Stimulated activated CD8-positive, alpha-beta memory T cell treated with anti-CD3 and anti-CD28 coated beads, Interleukin-7, amount 100 ng/mL, for 1 hour (primary cell): Measurements from ENCODE around the gene LENG8.

Experiments
- DNase-seq, 2 donors: peaks; one replicate each; pipeline ENCODE4 v3.0.0-alpha.2; 2020; ENCODE audit warnings: low read depth in 2 of 2

Gene LENG8

DNA sequence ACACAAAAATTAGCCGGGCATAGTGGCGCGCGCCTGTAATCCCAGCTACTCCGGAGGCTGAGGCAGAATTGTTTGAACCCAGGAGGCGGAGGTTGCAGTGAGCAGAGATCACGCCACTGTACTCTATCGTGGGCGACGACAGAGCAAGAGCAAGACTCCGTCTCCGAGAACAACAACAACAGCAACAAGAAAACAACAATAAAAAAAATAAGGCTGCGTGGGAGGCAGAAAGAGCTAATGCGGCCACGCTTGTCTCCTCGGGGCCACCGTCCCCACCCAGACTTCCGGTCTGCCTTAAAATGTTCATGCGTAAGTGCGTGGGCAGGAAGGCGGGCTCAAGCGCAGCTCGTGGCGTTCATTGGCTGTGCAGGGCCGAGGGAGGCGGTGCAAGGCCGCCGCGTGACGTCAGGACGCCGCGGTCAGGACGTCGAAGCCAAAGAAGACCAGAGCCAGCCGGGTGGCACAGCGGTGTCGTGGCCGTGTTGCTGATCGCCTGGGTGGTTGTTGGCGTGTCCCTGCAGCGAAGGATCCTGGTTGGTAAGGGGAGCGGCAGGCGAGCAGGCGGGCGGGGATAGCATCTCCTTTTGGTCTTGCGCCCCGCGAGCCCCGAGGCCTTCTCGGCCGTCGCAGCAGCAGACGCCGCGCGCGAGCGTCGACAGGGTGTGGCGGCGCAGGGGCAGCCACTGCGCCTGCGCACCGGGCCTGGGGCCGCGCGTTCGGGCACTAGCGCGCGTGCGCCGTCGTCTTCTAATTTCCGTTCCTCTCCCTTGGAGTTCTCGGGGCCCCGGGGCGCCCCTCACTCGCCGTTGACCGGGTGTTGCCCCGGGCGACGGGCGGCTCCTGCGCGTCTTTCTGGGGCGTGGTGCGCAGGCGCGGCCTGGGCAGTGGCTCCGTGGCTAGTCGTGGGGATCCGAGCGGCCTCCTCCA, at the start of gene LENG8:
LENG8 (plus strand) TSS at position 426 of the 927 bp plus-strand sequence. CDS start 2,146 bp downstream, outside the sequence.
- peak; percentile 93 to 96 for DNase-seq

DNA sequence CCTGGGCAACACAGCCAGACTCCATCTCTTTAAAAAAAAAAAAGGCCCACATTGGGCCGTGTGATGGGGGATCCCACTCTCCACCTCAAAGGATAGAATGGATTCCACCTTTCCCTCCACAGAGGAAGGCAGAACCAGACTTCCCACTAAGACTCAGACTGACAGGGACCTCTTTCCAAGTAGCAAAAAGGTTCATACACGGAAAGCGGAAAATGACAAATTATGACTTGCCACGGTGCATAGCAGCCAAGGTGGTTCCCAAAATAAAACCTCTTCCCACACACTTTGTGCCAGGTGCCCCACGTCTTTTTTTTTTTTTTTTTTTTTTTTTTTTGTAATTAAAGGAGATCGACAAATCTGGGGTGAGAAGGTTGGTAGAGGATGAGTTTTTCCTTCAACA, 48.1 kb upstream of the LENG8 start:
- DNase-seq: no peak

DNA sequence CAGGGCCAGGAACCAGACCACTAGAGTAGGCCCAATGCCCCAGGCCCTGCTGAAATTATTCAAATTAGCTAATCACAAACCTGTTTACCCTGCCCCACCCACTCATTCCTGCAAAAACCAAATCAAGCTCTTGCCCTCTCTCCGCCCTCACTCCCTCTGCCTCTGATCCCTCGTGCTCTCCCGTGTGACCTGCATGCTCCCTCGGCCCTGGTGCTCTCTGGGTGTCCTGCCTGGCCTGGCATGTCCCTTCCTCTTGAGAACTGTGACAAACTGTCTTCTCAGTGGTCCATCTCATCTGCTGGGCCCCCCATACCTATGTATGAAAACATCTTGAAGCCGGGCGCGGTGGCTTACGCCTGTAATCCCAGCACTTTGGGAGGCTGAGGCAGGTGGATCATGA, 45.9 kb upstream of the LENG8 start:
- no peak for DNase-seq

DNA sequence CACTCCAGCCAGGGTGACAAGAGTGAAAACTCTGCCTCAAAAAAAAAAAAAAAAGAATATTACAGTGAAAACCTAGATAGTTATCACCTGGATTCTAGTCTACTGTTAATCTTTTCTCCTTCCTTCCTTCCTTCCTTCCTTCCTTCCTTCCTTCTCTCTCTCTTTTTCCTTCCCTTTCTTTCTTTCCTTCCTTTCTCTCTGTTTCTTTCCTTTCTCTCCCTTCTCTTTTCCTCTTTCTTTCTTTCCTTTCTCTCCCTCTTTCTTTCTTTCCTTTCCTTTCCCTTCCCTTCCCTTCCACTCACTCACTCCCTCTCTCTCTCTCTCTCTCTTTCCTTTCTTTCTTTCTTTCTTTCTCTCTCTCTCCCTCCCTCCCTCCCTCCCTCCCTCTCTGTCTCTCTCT, 43.4 kb upstream of the LENG8 start:
- no peak for DNase-seq

DNA sequence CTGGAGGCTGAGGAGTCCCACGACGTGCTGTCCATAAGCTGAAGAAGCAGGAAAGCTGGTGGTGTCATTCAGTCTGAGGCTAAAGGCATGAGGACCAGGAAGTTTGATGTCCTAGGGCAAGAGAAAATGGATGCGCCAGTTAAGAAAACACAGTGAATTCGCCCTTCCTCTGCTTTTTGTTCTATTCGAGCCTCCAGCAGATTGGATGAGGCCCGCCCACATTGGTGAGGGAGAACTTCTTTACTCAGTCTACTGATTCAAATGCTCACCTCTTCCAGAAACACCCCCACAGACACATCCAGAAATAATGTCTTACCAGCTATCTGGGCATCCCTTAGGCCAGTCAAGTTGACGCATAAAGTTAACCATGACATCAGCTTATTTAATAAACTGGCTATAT, 41.2 kb upstream of the LENG8 start:
- DNase-seq: no peak

DNA sequence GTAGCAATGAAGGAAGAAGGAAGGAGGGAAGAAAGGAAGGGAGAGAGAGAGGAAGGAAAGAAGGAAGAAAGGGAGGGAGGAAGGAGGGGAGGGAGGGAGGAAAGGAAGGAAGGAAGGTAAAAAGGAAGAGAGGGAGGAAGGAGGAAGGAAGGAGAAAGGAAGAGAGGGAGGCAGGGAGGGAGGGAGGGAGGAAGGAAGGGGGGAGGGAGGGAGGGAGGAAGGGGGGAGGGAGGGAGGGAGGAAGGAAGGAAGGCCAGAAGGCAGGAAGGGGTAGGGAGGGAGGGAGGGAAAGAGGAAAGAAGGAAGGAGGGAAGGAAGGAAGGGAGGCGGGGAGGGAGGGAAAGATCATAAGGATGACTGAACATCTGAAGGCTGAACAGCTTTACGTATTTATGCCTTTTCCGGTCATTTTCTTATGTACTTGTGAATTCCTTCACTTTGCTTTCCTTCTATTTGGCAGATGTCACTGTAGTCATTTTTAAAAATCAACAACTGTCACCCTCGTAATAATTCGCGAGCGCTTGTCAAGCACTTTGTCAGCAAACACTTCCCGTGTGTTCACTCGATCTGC, 40.5 kb upstream of the LENG8 start:
- DNase-seq: no peak

DNA sequence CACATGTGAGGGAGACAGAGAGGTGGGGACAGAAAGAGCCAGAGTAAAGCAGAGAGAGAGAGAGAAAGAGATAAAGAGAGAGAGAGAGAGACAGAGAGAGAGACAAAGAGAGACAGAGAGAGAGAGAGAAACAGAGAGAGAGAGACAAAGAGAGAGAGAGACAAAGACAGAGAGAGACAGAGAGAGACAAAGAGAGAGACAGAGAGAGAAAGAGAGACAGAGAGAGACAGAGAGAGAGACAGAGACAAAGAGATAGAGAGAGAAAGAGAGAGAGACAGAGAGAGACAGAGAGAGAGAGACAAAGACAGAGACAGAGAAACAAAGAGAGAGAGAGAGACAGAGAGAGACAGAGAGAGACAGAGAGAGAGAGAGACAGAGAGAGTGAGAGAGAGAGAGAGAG, 38.0 kb upstream of the LENG8 start:
- no peak for DNase-seq

DNA sequence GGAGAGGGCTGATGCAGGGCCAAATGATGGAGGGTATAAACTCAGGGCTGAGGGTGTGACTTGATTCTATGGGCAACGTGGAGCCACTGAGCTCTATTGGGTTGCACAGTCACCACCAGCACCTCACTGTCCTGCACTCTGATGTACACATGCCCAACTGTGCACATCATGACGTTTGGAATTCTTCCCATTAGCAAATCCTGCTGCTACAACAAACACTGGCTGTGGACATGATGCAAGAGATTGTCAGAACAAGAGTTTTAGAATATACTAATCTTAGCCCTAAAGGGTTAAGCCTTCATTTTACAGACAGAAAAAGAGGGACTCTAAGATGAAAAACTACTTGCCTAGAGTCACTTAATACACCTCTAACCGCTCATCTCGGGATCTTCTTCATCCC, 36.1 kb upstream of the LENG8 start:
- DNase-seq: no peak

DNA sequence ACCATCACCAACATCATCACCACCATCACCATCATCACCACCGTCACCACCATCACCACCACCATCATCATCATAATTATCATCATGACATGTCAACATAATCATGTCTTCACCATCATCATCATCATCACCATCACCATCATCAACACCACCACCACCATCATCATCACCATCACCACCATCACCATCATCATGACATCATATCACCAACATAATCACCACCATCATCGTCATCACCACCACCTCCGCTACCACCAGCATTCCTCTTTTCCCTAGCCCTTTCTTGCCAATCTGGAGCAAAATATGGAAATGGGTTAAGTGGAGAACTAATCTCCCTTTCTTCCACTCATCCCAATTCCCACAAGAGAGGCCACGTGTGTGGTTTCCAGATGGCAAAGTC, 34.8 kb upstream of the LENG8 start:
- DNase-seq: no peak

DNA sequence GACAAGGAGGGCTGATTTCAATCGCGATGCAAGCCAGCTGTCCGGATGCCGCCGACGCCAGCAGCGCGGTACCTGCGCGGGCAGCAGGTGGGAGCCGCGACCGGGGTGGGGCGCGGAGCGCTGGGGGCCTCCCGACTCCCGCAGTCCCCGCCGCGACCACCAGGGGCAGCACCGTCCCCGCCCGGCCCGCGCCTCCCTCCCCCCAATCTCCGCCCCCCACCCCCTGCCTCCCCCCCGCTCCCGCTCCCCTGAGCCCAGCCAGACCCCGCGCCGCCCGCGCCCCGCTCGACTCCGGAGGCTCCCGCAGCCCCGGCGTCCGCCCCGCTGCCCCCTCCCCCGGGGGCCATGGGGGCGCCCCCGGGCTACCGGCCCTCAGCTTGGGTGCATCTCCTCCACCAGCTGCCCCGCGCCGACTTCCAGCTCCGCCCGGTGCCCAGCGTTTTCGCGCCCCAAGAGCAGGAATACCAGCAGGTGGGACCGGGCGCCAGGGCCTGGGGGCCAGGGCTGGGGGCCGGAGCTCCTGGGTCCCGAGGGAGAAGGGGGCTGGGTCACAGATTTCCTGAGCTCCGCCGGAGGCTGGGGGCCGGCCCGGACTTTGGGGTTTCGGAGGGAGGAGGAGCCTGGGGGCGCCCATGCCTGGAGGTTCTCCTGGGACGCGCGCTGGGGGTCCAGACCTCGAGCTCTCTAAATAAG, 33.6 kb upstream of the LENG8 start, which contains the start of gene TTYH1:
TTYH1 (plus strand) TSS at position 257 of the 693 bp plus-strand sequence; CDS start at position 346, 89 bp downstream.
- DNase-seq: peak; percentile 12 to 23

DNA sequence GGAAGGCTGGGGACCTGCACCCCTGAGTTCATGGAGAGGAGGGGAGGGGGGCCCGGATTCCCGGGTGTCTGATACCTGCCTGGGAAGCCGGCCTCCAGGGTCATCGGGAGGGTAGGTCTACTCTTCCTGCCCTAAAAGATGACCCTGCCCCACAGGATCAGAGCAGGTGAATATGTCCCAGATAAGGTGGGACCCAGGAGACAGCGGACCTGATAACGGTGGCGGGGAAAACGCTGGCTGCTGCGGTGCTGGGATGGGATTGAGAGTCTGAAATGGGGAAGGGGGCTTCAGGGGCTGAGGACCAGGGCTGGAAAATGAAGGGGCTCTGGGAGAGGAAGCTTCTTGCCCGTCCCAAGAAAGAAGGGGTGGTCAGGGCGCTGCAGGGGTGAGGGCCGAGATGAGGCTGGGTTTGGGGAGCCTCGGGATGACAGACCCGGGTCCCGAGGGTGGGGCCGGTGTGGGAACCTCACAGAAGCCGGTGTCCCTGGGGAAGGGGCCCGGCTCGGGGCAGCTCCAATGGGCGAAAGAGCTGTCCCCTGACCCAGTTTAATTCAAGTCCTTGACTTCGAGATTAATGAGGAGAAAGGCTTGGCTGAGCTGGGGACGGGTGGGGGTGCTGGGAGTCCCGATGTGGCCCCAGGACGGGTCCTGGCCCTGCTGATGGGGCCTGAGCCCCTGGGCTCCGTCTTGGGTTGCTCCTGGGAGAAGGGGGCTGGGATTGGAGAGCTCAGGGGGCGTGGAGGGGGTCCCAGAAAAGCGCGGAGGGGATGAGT, 32.9 kb upstream of the LENG8 start:
- no peak for DNase-seq

DNA sequence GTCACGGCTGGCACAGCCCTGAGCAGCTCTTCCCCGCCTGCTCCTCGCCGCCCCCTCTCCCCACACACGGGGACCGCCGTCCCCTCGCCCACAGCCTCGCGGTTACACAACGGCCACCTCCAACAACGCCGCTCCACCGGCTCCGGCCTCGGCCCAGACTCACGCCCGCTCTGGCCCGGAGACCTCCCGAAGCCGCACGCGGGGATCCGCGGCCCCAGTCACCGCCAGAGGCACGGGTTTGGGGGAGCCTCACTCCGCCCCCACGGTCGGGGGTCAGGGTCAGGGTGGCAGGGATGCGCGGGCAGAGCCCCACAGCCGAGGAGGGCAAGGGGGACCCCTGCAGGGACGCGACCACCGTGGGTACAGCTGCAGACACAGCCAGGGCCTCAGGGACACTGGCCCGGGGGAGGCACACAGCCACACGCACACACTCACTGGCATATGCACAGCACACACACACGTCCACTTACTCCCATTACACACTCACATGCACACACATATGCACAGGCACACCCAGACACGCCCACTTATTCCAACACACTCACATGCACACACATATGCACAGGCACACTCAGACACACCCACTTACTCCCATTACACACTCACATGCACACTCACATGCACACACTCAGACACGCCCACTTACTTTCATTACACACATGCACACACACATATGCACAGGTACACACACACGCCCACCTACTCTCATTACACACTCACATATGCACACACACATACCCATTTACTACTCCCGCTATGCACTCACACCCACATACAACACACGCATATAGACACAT, 32.1 kb upstream of the LENG8 start:
- no peak for DNase-seq

DNA sequence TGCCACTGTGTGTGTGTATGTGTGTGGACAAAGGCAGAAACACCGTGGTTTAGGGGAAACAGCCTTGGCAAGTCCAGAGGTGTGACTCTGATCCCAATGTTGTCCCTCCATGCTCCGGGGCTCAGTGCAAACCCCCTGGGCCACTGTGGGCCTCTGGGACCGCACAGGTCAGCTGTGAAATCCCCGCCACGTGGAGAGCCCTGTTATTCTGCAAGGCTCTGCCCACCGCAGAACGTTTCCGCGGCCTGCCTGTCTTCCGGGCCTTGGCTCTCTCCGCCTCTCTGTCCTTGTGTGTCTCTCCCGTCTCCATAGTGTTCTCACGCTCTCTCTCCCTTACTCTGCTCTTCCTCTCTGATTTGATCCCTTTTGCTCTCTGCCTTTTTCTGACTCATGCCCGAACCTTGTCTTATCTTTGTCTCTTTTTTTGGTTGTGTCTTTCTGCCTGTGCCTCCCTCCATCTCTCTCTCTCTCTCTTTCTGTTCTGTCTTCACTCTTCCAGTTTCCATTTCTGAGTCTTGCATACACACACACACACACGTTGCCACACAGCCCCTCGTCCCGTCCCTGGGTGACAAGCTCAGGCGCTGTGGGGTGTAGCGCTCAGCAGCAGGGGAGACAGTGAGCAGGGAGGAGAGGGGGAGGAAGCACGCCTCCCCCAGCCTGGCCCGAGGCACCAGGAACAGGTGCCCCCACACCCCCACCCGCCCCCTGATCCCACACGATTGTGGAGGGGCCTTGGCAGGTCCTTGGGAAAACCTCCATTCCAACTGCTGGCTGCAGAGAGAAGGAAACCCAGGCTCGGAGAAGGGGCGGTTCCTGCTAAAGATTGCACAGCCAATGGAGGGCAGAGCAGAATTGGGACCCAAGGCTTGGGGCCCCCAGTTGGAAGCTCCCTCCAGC, 30.7 kb upstream of the LENG8 start:
- no peak for DNase-seq

DNA sequence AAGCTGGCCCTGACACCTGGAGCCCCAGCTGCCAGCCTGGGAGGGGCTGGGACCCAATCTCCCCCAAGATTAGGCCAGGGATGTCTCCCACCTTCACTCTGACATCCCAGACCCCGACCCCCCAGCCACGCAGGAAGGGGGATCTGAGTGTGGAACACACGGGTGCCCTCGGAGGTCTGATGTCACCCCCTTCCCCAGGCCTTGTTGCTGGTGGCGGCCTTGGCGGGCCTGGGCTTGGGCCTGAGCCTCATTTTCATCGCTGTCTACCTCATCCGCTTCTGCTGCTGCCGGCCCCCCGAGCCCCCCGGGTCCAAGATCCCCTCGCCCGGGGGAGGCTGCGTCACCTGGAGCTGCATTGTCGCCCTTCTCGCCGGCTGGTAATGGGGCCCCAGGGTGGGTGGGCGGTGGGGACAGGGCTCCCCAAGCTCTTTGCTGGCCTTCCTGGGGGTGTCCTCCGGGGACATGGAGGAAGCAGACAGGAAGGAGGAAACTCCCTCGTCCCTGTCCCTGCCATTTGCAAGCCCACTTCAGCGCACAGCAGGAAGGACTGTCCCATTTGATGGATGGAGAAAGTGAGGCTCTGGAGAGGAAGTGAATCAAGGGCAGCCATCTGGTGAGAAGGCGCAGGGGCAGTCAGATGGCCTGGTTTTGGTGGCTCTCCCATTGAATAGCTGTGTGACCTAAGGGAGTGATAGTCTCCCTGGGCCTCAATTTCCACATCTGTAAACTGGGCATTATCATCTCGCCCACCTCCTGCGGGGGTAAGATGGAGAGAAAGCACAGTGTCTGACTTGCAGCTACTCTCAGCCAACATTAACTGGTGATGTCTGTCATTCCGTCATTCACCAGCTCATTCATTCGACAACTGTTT, 29.8 kb upstream of the LENG8 start:
- no peak for DNase-seq

DNA sequence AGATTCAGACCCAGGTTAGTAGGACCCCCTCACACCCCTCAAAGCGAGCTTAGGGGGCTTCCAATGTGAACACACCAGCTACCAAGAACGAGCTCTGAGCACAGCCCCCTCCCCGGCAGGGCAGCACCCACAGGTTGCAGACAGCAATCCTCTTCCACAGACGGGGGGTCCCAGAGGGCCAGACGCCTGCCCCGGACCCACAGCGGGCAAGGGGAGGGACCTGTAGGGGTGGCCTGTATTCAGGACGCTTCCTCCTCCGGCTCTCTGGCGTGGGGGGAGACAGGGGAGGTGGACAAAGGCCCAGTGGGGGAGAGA, 29.0 kb upstream of the LENG8 start:
- no peak for DNase-seq

DNA sequence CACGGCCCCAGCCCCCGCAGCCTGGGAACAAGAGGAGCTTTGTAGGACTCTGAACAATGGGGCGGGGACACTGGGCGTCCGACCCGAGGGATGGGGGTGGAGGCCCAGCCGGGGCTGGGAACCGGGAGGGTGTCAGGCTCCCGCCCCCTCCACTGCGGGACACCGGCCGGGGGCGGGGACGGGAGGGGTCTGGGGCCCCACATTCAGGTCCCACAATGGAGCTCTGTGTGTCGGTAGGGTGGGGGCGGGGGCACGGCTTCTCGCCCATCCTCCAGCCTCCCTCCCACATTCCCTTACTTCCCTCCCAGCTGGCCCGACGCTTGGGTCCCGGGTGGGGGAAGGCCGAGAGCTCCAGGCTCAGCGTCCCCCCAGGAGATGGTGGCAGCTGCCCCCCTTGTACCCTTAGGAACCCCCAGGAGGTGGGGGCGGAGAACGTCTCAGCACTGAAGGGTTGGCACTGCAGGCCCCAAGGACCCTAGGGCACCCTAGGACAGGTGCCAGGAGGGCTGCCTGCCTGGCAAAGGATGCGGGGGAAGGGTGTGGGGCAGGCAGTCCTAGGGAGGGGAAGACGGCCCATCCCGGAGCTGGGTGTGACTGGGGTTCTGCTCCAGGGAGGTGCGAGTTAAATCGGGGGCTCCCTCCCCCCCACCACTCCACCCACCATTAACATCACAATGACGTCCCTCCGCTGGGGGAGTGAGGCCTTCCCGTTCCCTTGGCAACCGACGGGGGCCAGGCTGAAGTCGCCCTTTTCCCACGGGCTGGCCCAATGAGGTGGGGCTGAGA, 28.4 kb upstream of the LENG8 start:
- no peak for DNase-seq

DNA sequence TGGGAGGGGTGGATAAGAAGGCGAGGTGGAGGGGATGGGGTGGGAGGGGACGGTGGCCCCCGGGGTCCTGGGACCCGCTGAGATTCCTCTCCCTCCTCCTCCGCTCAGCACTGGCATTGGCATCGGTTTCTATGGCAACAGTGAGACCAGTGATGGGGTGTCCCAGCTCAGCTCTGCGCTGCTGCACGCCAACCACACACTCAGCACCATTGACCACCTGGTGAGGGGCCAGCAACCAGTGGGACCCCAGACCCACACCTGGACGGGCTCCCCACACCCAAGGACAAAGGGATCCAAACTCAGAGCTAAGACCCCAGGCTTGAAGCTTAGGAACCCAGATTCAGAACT, 27.9 kb upstream of the LENG8 start:
- no peak for DNase-seq

DNA sequence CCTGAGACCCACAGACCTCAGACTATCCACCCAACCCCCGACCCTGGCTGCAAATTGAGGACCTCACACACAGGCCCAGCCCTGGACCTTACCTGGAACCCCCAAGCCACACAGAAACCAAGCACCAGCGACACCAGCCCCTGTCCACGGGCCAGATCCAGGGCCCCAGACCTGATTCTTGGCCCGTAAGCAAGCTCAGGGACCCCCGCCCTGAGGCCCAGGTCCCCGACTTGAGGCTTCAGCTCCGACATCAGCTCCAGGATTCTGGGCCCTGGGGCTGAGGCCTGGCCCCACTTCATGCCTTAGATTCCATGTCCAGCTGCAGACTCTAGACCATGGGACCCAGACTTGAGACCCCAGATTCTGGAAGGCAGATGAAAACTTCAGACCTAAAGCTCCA, 27.5 kb upstream of the LENG8 start:
- DNase-seq: no peak

DNA sequence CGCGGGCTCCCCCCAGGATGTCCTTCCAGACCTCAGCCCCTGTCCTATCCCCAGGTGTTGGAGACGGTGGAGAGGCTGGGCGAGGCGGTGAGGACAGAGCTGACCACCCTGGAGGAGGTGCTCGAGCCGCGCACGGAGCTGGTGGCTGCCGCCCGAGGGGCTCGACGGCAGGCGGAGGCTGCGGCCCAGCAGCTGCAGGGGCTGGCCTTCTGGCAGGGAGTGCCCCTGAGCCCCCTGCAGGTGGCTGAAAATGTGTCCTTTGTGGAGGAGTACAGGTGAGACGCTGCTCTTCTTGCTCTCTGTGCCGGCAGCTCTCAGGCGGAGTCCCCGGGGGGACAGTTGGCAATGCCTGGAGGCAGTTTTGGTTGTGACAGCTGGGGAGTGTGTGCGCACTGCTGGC, 26.9 kb upstream of the LENG8 start:
- DNase-seq: no peak
